ENCODE data around the gene AMBRA1.

AMBRA1 gene

GRCh38 chr11:46504817-46505613 is 88.8 kb downstream of the AMBRA1 start:
- TF ChIP-seq ZNF274 (IDR thresholded peaks at IDR 0.05; ENCODE audit: low read depth, low read length), result no peak
- no peak overlapping the region for H3K4me3 ChIP-seq (ENCODE audit: low read length)

- TF ChIP-seq ZNF274 (IDR thresholded peaks at IDR 0.05; ENCODE audit: low read depth, low read length), result no peak
- H3K4me3 ChIP-seq (ENCODE audit: low read length), result no peak overlapping the region
Observed at GRCh38 chr11:46499821-46500220, 94.0 kb downstream of the AMBRA1 start.

- TF ChIP-seq ZNF274 (IDR thresholded peaks at IDR 0.05; ENCODE audit: low read depth, low read length), result no peak
- no peak overlapping the region for H3K4me3 ChIP-seq (ENCODE audit: low read length)
Observed at GRCh38 chr11:46498968-46499367, 94.9 kb downstream of the AMBRA1 start.

- TF ChIP-seq ZNF274 (IDR thresholded peaks at IDR 0.05; ENCODE audit: low read depth, low read length), result no peak
- H3K4me3 ChIP-seq (ENCODE audit: low read length), result no peak overlapping the region
Observed at GRCh38 chr11:46498179-46498578, 95.6 kb downstream of the AMBRA1 start.

- no peak for TF ChIP-seq ZNF274 (IDR thresholded peaks at IDR 0.05; ENCODE audit: low read depth, low read length)
- no peak overlapping the region for H3K4me3 ChIP-seq (ENCODE audit: low read length)
Observed at GRCh38 chr11:46497498-46497897, 96.3 kb downstream of the AMBRA1 start.

- H3K4me3 ChIP-seq (ENCODE audit: low read length), result no peak overlapping the region
- no peak for TF ChIP-seq ZNF274 (IDR thresholded peaks at IDR 0.05; ENCODE audit: low read depth, low read length)
Observed at GRCh38 chr11:46493791-46494190, 100.0 kb downstream of the AMBRA1 start.

- no peak for TF ChIP-seq ZNF274 (IDR thresholded peaks at IDR 0.05; ENCODE audit: low read depth, low read length)
- H3K4me3 ChIP-seq (ENCODE audit: low read length), result no peak overlapping the region
Observed at GRCh38 chr11:46492532-46492931, 101.3 kb downstream of the AMBRA1 start.

- no peak for TF ChIP-seq ZNF274 (IDR thresholded peaks at IDR 0.05; ENCODE audit: low read depth, low read length)
- H3K4me3 ChIP-seq (ENCODE audit: low read length), result no peak overlapping the region
Observed at GRCh38 chr11:46491661-46492330, 102.0 kb downstream of the AMBRA1 start.

GRCh38 chr11:46490666-46491065 is 103.2 kb downstream of the AMBRA1 start:
- H3K4me3 ChIP-seq (ENCODE audit: low read length), result no peak overlapping the region

GRCh38 chr11:46489656-46490560 is 103.9 kb downstream of the AMBRA1 start:
- no peak for TF ChIP-seq ZNF274 (IDR thresholded peaks at IDR 0.05; ENCODE audit: low read depth, low read length)
- no peak overlapping the region for H3K4me3 ChIP-seq (ENCODE audit: low read length)

More at GRCh38 chr11:46490666-46491065, 103.2 kb downstream of the AMBRA1 start:
- TF ChIP-seq ZNF274 (IDR thresholded peaks at IDR 0.05; ENCODE audit: low read depth, low read length), result no peak

GRCh38 chr11:46485856-46486443 is 107.9 kb downstream of the AMBRA1 start:
- H3K4me3 ChIP-seq (ENCODE audit: low read length), result no peak overlapping the region
- no peak for TF ChIP-seq ZNF274 (IDR thresholded peaks at IDR 0.05; ENCODE audit: low read depth, low read length)

GRCh38 chr11:46484101-46484500 is 109.7 kb downstream of the AMBRA1 start:
- TF ChIP-seq ZNF274 (IDR thresholded peaks at IDR 0.05; ENCODE audit: low read depth, low read length), result no peak

GRCh38 chr11:46480909-46481308 is 112.9 kb downstream of the AMBRA1 start:
- H3K4me3 ChIP-seq (ENCODE audit: low read length), result no peak overlapping the region
- TF ChIP-seq ZNF274 (IDR thresholded peaks at IDR 0.05; ENCODE audit: low read depth, low read length), result no peak

More at GRCh38 chr11:46484101-46484500, 109.7 kb downstream of the AMBRA1 start:
- H3K4me3 ChIP-seq (ENCODE audit: low read length), result no peak overlapping the region

Measured in GM08714 (cell line).